ENCODE measurements around the gene TGM2. TPM values are rescaled to one million over a fixed set of nuclear protein-coding genes. Genes with fewer than 3 reads are reported as not detected.
A peak's percentile ranks its signal among the peaks of the same experiment; 100 is the strongest.

Gene TGM2
- polyA plus RNA-seq, 2 of the 4 experiments (the other 2 are of a cell fraction): 173 to 441 TPM

- Histone ChIP-seq H3K4me1 (peaks cover 89% of the 10 kb centered on the region), H3K4me3 (no peak overlapping the region), H3K4me2 (peak overlapping the region; percentile 62), H3K27ac (peak overlapping the region; percentile 91 to 93), H3K9me3 (no peaks in the 10 kb centered on the region)
- FAIRE-seq (no peak), DNase-seq (ENCODE audit: low read depth in 1 of 2, low spot score in 1 of 2) (peak; percentile 57 to 91), ATAC-seq (peak; percentile 45 to 65)
- CTCF ChIA-PET: interaction anchor here (0.6 to 32.6 kb wide), 15 partner anchors 12 to 604 kb away, joined by 3 to 818 read pairs (median 4); no protein-coding TSS in a partner anchor
- POLR2A ChIA-PET: interaction anchor here (0.9 to 2.3 kb wide), 2 partner anchors 8 to 50 kb away, joined by 3 to 8 read pairs; no protein-coding TSS in a partner anchor
- 15% methylated on average over 7 of the region's 7 CpGs for WGBS (ENCODE audit: missing lambda C conversion rate)
- no peak for TF ChIP-seq FOXS1 (CRISPR knock-in tag; IDR thresholded peaks at IDR 0.05)
- peak; percentile 9 for TF ChIP-seq MAFK (IDR thresholded peaks at IDR 0.05; ENCODE audit: partially characterized antibody)
- TF ChIP-seq ELK1 (IDR thresholded peaks at IDR 0.05; ENCODE audit: low read depth, low read length): no peak
- TF ChIP-seq RFX5 (IDR thresholded peaks at IDR 0.05): no peak
- TF ChIP-seq KDM5A (IDR thresholded peaks at IDR 0.05): no peak
- no peak for TF ChIP-seq TP53 (CRISPR knock-in tag; IDR thresholded peaks at IDR 0.05)
- peak; percentile 74 for TF ChIP-seq HOXB5 (CRISPR knock-in tag; IDR thresholded peaks at IDR 0.05)
- TF ChIP-seq HES2 (IDR thresholded peaks at IDR 0.05): 0 out of 2 replicates have a peak, but pooled peaks have one; percentile 9
- TF ChIP-seq PHF8 (IDR thresholded peaks at IDR 0.05; ENCODE audit: borderline replicate concordance, low read depth): no peak
- TF ChIP-seq MAZ (IDR thresholded peaks at IDR 0.05; ENCODE audit: borderline replicate concordance, low read depth, low read length): no peak
- TF ChIP-seq HMGXB4 (CRISPR knock-in tag; IDR thresholded peaks at IDR 0.05; ENCODE audit: borderline replicate concordance): no peak
- TF ChIP-seq EP300 (IDR thresholded peaks at IDR 0.05): peak; percentile 87 to 96; a peak in 4 of 5 replicates
- TF ChIP-seq E2F6 (IDR thresholded peaks at IDR 0.05; ENCODE audit: borderline replicate concordance, low read depth): no peak
- TF ChIP-seq RCOR1 (IDR thresholded peaks at IDR 0.05; ENCODE audit: low read depth, low read length): 0 out of 2 replicates have a peak, but pooled peaks have one; percentile 3
- peak; percentile 94 for TF ChIP-seq ZFP36 (IDR thresholded peaks at IDR 0.05; ENCODE audit: borderline replicate concordance, partially characterized antibody)
- 0 out of 3 replicates have a peak, but pooled peaks have one; percentile 38 for TF ChIP-seq BCL3 (IDR thresholded peaks at IDR 0.05)
- TF ChIP-seq CBX2 (IDR thresholded peaks at IDR 0.05; ENCODE audit: borderline replicate concordance, low read depth): no peak
- no peak for TF ChIP-seq ZSCAN20 (CRISPR knock-in tag; IDR thresholded peaks at IDR 0.05)
- no peak for TF ChIP-seq NPAS2 (CRISPR knock-in tag; IDR thresholded peaks at IDR 0.05; ENCODE audit: borderline replicate concordance)
- peak; percentile 52; the same call in 1 of the 2 replicates for TF ChIP-seq CHD4 (IDR thresholded peaks at IDR 0.05; ENCODE audit: borderline replicate concordance)
- no peak for TF ChIP-seq CBX8 (IDR thresholded peaks at IDR 0.05)
- TF ChIP-seq SMC3 (IDR thresholded peaks at IDR 0.05): peak; percentile 33; the same call in 2 of the 3 replicates
- TF ChIP-seq GATA3 (IDR thresholded peaks at IDR 0.05; ENCODE audit: borderline replicate concordance): peak; percentile 84
- 0 out of 2 replicates have a peak, but pooled peaks have one; percentile 29 for TF ChIP-seq ATOH8 (CRISPR knock-in tag; IDR thresholded peaks at IDR 0.05; ENCODE audit: low read depth)
- TF ChIP-seq CEBPB (IDR thresholded peaks at IDR 0.05): peak; percentile 89 to 92
- peak; percentile 87 for TF ChIP-seq HOXB13 (CRISPR knock-in tag; IDR thresholded peaks at IDR 0.05; ENCODE audit: low read depth)
- no peak for TF ChIP-seq NFE2L2 (conservative IDR thresholded peaks at IDR 0.05; ENCODE audit: low read length)
- peak; percentile 58; the same call in 1 of the 2 replicates for TF ChIP-seq MAX (IDR thresholded peaks at IDR 0.05)
- peak in 1 of 2 experiments; percentile 37; a peak in 1 of 5 replicates for TF ChIP-seq RAD21 (conservative IDR thresholded peaks at IDR 0.05 in 1 of 2, IDR thresholded peaks at IDR 0.05 in 1 of 2)
- no peak for TF ChIP-seq HOXA7 (CRISPR knock-in tag; IDR thresholded peaks at IDR 0.05)
- TF ChIP-seq ESRRA (IDR thresholded peaks at IDR 0.05; ENCODE audit: borderline replicate concordance, low read length): no peak
Measured at GRCh38 chr20:38167851-38168760, 3.0 kb upstream of the TGM2 start.
